Pons (tissue), 1 donor: ENCODE results near the gene CD300H.

Experiments
- DNase-seq: peaks from one replicate; pipeline ENCODE4 v3.0.0-alpha.2; 2016; ENCODE audit warnings: low spot score

Gene CD300H

DNA sequence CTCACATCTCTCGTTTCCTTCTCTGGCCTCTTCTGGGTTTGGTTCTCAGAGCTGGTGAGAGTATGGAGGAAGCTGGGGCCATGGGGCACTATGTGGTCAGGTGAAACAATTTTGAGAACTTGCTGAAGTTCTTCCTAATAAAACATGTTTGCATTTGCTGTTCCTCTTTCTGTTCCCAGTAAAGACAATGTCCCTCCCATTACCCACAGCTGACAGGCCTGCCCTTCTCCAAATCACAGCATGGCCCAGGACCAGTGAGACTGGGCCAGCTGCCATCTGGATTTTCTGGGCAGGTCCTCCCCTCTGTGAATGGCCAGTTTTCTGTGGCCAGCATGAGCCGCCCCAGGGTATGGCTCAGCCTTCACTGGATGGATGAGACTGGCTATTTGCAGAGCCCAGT, at the start of gene CD300H:
TSS of gene CD300H (minus strand) at position 113 of the 400 bp plus-strand sequence.
- DNase-seq, result peak; percentile 64

DNA sequence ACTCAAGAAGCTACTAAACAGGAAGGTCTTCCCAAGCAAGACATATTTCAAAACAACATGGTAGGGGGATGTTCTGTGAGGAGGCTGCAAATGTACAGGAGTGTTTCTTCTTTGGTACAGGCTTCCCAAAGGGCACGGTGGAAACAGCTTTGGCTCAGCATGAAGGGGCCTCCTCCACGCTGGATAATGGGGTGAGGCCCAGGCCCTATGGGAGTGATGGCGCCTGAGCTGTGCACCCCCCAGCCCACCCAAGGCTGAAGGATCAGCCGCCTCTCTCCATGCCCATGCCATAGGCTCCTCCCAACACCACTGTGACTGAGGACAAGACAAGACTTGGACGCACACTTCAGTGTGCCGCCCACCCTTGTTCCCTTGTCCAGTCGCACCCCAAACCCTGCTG, 49.4 kb upstream of the CD300H start:
- no peak for DNase-seq

GRCh38 chr17:74612046-74612445, 44.7 kb upstream of the CD300H start:
- DNase-seq, result no peak

GRCh38 chr17:74610108-74610507, 42.8 kb upstream of the CD300H start:
- DNase-seq, result no peak

DNA sequence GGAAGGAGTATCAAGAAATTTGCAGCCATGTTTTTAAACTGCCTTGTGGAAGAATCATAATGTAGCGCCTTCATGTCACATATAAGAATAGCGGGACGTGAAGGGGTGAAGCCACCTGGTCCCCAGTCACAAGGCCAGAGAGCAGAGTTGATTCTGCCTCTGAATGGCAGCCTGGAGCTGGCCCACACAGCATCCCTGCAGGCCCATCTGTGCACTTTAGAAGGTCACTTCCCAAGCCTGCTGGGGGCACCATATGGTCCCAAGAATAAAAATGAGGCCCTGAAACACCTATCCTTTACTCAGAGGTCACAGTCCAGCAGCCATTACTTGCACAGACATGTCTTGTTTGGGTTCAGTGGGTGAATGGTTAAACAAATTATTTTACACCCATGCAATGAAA, 41.2 kb upstream of the CD300H start:
- DNase-seq, result no peak

GRCh38 chr17:74607221-74607620, 39.9 kb upstream of the CD300H start:
- no peak for DNase-seq

- no peak for DNase-seq
Measured at GRCh38 chr17:74606050-74606449, 38.7 kb upstream of the CD300H start.

DNA sequence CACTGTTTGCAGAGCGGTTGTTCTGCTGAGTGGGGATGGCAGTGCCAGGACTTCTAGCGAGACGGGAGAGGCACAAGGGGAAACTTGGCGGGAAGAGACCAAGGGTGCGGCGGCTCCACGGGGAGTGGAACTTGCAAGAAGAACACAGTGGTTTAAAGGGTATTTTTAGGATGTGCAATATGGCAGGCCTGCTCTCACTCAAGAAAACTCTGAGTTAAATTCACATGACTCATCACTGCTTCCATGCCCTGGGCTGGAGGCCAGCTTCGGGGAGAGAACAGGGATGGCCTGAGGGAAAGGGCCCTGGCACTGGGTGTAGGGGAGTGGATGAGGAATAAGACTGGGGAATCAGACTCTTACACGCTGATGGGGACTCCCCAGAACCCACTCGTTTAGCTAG, 38.1 kb upstream of the CD300H start:
- DNase-seq, result no peak

DNA sequence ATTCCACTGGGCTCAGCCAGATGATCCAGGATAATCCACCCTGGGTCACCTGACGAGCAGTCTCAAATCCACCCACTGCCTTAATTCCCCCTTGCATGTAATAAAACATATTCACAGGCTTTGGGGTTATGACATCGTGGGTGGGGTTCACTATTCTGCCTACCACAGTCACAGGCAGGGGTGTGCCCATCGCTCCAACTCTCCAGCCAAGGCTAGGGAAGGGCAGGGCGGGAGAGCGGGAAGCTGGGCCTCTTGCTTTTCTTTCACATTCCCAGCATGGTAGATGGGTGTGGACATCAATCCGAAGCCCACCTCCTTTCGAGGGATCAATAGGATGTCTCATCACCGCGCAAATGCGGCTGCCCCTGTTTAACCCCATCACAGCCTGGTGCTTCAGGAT, 37.5 kb upstream of the CD300H start:
- no peak for DNase-seq

DNA sequence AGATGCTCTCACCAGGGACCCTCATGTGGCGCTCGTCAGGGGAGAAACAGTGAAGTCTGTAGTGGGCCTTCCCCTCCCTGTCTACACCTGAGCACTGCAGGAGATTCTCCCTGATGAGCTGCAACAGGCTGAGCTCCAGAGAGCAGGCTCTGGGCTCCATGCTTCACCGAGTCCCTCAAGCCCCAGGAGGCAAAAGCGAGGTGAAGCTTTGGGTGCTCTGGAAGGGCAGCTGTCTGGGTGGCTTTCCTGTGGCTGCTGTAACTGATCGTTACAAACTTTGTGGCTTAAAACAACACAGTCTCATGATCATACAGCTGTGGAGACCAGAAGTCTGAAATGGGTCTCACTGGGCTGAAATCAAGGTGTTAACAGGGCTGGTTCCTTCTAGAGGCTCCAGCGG, 36.9 kb upstream of the CD300H start:
- no peak for DNase-seq

DNA sequence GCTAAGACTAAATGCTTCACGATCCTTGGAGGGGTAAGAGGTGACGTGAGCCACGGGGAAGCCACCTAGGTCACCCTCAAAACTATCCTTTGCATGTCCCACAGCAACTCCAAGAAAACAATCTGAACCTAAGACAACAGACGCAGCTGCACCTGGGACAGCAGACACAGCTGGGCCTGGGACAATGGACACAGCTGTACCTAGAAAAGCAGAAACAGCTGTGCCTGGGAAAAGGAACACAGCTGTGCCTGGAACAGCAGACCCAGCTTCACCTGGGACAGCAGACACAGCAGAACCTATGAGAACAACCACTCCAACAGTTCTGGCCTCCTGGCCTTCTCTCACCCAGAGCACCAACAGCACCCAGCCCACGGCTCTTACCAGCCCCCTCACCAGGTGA, 36.4 kb upstream of the CD300H start:
- DNase-seq, result no peak

DNA sequence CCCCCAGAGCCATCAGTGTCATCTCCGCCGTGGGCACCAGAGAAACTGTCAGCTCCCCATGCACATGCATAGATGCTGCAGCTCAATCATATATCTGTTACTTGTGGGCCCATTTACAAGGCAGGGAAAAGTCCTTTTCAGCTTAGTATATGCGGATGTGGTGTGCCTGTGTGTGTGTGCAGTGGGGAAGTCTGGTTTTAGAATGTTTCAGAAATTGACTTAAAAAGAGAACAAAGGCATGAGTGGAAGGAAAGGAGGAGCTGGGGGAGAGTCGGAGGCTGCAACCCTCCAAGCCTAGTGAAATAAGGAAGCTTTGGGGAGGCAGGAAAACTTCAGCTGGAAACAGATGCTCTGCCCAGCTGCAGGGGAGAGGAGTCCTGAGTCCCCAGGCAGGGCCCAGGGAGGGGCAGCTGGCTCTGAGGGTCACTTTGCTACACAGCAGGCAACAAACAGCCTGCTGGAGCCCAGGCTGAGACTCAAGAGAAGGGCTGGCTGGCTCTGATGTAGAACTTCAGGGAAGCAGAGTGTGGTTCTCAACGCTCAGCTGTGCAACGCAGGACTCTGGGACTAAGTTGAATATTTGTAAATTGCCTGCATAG, 35.8 kb upstream of the CD300H start:
- DNase-seq, result peak; percentile 45

GRCh38 chr17:74601944-74602572, 34.7 kb upstream of the CD300H start:
- DNase-seq, result peak; percentile 49

DNA sequence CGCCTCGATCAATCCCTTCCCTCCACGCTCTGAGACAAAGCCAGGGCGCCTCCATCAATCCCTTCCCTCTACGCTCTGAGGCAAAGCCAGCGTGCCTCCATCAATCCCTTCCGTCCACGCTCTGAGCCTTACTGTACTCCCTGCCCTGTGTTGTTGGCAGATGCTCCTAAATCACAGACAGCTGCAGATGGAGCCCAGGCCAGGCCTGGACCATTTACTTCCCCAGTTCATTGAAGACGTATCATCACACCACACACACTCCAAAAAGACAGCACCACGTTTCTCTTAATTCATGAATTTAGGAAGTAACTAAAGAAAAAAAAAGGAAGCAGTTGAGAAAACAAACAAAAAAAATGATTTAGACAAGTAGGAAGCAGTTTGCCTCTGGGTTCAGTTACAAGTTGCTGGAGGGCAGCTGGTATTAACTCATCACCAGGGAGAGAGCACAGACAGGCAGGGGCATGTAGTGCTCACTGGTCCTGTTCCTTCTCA, 32.2 kb upstream of the CD300H start:
- peak; percentile 58 for DNase-seq

DNA sequence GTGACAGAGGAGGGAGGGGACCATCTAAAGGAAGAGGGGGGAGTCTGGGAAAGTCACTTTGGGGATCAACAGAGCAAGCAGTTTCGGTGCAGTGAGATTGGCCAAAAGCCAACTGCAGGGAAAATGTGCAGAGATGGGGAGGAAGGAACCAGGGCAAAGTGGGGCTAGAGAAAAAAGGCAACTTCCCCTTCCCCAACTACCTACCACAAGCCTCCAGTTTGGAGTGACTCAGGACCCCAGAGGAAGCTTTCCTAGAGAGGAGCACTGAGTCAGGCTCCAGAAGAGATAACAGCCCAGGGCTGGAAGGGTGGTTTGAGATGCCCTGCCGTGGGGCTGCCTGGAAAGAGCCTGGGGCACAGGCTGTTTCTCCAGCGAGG, 31.7 kb upstream of the CD300H start:
- DNase-seq, result no peak

- no peak for DNase-seq
Measured at GRCh38 chr17:74598346-74599022, 31.2 kb upstream of the CD300H start.

DNA sequence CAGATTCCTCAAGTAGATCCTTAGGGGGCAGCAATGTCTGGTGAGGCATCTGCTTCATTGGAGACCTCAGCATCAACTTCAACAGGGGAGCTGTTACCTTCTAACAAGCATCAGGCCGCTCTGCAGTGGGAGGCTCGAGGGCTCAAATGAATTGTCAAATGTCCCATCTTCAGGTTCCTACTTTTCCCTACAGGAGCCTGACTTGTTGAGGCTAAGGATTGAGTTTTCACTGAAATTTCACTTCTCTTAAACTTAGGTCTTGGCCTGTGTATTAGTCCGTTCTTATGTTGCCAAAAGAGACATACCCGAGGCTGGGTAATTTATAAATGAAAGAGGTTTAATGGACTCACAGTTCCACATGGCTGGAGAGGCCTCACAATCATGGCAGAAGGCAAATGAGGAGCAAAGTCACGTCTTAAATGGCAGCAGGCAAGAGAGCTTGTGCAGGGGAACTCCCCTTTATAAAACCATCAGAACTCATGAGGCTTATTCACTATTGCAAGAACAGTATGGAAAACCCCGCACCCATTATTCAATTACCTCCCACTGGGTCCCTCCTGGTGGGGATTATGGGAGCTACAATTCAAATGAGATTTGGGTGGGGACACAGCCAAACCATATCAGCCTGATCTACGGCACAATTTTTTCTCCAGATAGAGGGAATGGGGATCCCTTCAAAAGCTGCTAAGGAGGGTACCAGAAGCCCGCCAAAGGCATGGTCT, 29.9 kb upstream of the CD300H start:
- DNase-seq, result no peak

DNA sequence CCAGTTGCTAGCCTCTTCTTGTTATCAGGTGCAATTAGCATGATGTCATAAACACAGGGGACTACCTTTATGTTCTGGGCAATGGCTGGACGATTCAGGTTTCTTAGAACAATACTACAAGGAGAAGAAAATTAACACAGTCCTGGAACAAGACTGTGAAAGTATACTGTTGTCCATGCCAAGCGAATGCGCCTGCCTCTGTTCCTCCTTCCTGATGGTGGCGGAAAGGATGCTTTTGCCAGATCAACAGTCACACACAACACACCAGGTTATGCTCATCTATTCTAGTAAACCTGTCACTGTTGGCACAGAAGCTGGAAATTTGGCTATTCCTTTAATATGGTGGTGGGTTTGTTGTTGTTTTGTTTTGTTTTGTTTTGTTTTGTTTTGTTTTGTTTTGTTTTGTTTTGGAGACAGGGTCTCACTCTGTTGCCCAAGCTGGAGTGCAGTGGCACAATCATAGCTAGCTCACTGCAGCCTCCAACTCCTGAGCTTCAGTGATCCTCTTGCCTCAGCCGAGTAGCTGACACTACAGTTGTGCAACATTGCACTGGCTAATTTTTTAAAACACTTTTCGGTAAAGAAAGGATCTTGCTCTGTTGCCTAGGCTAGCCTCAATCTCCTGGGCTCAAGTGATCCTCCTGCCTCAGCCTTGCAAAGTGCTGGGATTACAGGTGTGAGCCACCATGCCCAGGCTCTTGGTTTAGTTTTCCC, 27.9 kb upstream of the CD300H start:
- no peak for DNase-seq

- no peak for DNase-seq
Measured at GRCh38 chr17:74592087-74592990, 25.0 kb upstream of the CD300H start, which contains the start of gene CD300LD. TSS of gene CD300LD (minus strand) at chr17:74592283. CDS start at chr17:74592202, 81 bp downstream.

DNA sequence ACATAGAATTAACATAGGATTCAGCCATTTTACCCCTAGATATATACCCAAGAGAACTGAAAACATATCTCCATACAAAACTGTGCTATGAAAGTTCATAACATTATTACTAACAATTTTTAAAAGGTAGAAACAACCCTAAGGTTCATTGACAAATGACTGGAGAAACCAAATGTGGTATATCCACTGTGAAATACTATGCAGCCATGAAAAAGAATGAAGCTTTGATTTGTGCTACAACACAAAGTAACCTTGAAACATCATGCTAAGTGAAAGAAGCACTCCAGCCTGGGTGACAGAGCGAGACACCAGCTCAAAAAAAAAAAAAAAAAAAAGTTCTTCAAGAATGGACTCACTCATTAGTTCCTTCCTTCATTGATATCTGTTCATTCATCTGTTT, 24.2 kb upstream of the CD300H start:
- no peak for DNase-seq

DNA sequence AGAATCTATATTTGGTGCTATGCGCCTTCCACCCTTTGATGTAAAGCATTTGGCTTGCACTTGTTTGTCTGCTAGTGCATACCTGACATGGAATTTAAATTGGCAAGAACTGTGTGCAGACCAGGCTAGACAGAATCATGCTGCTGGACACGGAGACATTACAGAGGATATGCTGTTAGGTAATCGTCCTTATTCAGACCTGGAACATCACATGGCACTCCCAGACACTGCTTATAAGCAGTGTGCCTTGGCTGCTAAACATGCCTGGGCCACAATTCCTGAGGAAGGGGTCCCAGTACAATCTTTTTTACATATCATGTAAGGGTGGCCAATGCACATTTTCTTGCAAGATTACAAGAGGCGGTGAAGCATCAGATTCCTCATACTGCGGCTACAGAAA, 18.4 kb upstream of the CD300H start:
- DNase-seq, result no peak
